Subcutaneous adipose tissue (tissue), 4 donors: Measurements from ENCODE around the gene NPHP4. TPM values are rescaled to one million over a fixed set of nuclear protein-coding genes. Genes with fewer than 3 reads are reported as not detected.

Experiments
- total RNA-seq, 4 donors: library from RNA; depleted of rRNA; stranded (reverse); fragments of >200 nt; gene quantifications; one replicate each; pipeline ENCODE4 v1.1.0, GENCODE V29; 2016
- TF ChIP-seq, protein P1 (sequence below): fragments of 450-650 bp; IDR thresholded peaks from one replicate; pipeline ENCODE4 v1.5.1; 2016; ENCODE audit warnings: low read depth, mild to moderate bottlenecking, control low read depth, antibody characterized with exemption, moderate library complexity

NPHP4 gene
- total RNA-seq, 4 donors from 2014 or later, result 7.3 to 11.9 (median 9.5) TPM

DNA sequence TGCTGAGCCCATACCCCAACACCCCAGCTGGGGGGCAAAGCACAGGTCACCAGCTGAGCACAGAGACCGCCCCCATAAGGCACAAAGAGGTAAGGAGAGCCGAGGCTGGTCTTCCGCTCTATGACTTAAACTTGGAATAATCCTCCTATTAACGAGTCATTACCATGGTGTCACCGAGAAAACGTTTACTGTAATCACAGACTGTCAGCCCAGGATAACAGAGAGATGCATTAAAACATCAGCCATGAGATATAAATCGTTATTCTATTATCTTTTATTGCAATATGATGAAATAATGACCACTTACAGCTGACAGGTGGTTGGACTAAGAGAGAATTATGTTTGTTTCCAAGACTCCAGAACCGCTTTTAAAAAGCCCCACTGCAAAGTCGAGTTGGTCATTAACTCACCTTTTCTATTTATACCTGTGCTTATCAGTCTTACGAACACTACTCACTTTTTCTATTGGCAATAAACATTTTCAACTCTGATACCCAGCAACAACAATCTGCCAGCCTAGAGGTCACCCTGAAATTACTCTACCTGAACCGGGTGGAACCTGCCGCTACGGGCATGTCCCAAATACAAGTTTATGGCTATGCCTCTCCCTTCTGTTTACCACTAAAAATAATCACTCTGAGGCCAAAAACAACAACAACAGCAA is 21.5 kb downstream of the NPHP4 start:
- TF ChIP-seq, protein P1, sequence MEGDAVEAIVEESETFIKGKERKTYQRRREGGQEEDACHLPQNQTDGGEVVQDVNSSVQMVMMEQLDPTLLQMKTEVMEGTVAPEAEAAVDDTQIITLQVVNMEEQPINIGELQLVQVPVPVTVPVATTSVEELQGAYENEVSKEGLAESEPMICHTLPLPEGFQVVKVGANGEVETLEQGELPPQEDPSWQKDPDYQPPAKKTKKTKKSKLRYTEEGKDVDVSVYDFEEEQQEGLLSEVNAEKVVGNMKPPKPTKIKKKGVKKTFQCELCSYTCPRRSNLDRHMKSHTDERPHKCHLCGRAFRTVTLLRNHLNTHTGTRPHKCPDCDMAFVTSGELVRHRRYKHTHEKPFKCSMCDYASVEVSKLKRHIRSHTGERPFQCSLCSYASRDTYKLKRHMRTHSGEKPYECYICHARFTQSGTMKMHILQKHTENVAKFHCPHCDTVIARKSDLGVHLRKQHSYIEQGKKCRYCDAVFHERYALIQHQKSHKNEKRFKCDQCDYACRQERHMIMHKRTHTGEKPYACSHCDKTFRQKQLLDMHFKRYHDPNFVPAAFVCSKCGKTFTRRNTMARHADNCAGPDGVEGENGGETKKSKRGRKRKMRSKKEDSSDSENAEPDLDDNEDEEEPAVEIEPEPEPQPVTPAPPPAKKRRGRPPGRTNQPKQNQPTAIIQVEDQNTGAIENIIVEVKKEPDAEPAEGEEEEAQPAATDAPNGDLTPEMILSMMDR, result no peak

DNA sequence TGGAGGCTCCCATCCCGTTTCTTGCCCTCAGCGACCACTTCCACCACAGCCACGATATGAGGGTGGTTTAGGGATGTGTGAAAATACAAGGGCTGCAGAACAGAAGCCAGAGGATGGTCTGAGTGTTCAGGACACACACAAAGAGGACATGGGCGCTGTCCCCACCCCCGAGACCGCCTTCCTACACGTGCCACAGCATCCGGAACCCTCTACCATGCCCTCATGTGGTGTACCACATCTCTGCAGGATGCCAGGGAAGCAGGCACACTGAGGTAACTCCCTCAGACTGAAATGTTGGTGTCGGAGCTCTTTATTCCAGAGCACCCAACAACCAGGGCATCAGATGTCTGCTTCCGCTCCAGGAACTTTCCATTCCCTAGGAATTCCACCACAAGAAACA is 23.1 kb downstream of the NPHP4 start:
- TF ChIP-seq, protein P1, result no peak

DNA sequence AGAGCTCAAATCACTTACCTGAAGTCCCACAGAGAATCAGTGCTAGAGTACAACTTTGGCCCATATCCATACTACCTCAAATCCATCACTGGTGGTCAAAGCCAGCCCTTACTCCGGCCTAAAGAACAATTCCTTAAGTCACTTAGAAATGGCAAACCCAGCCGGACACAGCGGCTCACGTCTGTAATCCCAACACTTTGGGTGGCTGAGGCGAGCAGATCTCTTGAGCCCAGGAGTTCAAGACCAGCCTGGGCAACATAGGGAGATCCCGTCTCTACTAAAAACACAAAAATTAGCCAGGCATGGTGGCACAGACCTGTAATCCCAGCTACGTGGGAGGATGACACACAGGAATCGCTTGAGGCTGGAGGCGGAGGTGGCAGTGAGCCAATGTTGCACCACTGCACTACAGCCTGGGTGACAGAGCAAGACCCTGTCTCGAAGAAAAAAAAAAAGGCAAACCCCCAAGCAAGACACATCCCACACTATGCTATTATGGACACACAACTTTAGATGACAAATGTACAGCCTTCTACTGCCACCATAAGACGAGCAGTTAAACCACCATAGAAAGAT is 24.0 kb downstream of the NPHP4 start:
- TF ChIP-seq, protein P1, result no peak

DNA sequence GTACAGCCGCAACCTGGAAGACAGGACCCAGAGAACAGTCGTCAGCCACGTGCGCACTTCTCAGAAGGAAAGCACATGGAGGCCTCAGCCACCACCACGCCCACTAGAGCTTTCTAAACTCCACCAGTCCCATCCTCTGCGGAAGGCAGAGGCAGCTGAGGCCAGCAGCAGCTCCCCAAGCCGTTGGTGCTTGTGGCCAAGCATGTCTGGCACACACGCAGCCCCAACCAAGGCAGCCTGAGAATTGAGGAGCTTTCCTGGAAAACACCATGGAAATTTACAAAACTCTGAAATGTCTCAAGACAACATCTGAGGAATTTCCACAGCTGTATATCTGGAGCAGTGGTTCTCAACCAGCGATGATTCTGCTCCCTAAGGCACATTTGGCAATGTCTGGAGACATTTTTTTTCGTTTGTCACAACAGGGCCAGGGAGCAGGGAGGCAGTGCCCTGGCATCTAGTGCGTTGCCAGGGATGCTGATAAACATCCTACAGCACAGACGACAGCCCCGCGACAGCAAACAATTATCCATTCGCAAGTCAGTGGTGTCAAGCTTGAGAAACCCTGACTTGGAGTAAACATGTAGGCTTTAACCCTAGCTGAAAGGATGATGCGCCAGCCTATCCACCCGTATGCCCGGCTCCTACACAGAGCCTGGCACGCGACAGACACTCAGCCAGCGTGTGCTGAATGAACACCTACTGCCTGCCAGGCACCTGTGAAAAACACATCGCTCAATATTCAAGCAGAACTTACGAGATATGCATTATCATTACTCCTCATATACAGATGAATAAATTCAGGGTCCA is 24.7 kb downstream of the NPHP4 start:
- TF ChIP-seq, protein P1, result no peak

DNA sequence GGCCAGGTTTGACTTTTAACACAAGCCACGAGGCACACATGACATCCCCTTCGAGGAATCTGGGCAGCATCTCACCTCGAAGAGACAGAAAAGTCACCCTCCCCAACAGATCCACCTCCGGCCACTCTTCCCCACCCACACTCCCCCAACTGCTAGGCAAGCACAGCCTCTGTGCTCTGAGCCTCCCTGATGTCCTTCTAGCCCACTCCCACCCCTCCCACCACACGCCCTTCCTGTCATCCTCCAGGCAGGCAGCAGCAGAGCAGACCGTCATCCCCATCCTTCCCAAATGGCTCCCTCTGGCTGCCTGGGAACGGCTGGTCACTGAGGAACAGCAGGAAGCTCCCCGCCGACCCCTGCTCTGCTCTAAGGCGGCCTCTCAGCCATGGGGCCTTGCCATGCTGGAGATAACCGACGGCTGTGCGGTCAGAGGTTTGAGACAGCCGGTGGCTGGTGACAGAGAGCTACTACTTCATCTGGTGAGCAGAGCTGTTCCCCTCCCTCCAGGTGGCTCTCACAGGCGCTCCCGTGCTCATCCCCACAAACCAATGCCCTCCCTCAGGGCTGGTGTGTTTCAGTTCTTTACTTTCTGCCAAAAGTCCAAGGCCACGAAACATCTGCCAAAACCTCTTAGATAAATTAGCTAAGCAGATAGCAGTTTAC is 25.6 kb downstream of the NPHP4 start:
- TF ChIP-seq, protein P1, result no peak

DNA sequence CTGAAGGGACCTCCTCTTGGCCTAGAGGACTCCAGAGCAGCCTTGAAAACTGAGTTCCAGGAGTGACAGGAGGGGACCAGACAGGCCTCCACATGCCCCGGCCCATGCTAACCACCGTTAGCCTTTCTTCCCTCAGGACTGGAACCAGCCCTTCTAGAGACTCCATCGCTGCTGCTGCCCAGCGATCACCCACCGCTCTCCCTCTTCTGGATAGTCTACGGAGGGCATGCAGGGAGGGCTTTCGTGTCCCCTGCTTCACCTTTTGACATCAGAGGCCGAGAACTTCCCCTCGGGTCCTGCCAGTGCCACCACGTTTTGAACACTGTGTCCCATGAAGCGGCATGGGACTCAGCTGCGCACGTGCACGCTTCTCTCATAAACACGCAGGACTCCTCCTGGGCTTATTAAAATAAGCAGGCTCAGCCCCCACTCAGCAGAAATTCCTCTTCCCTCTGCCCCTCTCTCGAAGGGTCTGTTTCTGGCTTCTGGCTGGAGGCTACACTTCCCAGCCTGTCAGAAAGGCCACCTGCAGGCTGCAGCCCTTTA is 26.6 kb downstream of the NPHP4 start:
- TF ChIP-seq, protein P1, result no peak
